ENCODE data around the gene DFFB. TPM values are rescaled to one million over a fixed set of nuclear protein-coding genes. Genes with fewer than 3 reads are reported as not detected.

Gene DFFB
- total and polyA plus RNA-seq, 9 donors, result 6.8 to 12.8 (median 8.4) TPM

GRCh38 chr1:3890389-3891328 is 33.4 kb downstream of the DFFB start:
- no peaks in the 10 kb centered on the region for H3K27me3 ChIP-seq
- no peak overlapping the region for H3K27ac ChIP-seq
- no peak for DNase-seq
- no peaks in the 10 kb centered on the region for H3K36me3 ChIP-seq
- no peaks in the 10 kb centered on the region for H3K9me3 ChIP-seq
- H3K4me1 ChIP-seq (ENCODE audit: insufficient read depth), result peaks cover 2% of the 10 kb centered on the region
- no peak for TF ChIP-seq EP300 (IDR thresholded peaks at IDR 0.05)
- TF ChIP-seq POLR2A (IDR thresholded peaks at IDR 0.05), result no peak
- no peak for TF ChIP-seq CTCF (IDR thresholded peaks at IDR 0.05)
- intact Hi-C loops (cut with DNase I), result no loop called here
- H3K4me3 ChIP-seq, result no peak overlapping the region
- 80 to 83% (median 82%) methylated on average over 26 of the region's 26 CpGs for WGBS, 3 donors

GRCh38 chr1:3891329-3891865 is 34.1 kb downstream of the DFFB start:
- H3K27ac ChIP-seq, result no peak overlapping the region
- TF ChIP-seq POLR2A (IDR thresholded peaks at IDR 0.05), result no peak
- intact Hi-C loops (cut with DNase I), result no loop called here

GRCh38 chr1:3892748-3893147 is 35.5 kb downstream of the DFFB start:
- Histone ChIP-seq H3K4me3 (no peak overlapping the region), H3K36me3 (no peaks in the 10 kb centered on the region), H3K9me3 (no peaks in the 10 kb centered on the region), H3K4me1 (ENCODE audit: insufficient read depth) (peaks cover 2% of the 10 kb centered on the region), H3K27me3 (no peaks in the 10 kb centered on the region), H3K27ac (no peak overlapping the region)
- DNase-seq, result no peak
- no peak for TF ChIP-seq EP300 (IDR thresholded peaks at IDR 0.05)
- no peak for TF ChIP-seq POLR2A (IDR thresholded peaks at IDR 0.05)
- no peak for TF ChIP-seq CTCF (IDR thresholded peaks at IDR 0.05)
- intact Hi-C loops (cut with DNase I), result no loop called here
- 61 to 76% (median 66%) methylated on average over 14 of the region's 14 CpGs for WGBS, 3 donors

More at GRCh38 chr1:3891329-3891865, 34.1 kb downstream of the DFFB start:
- H3K9me3 ChIP-seq, result no peaks in the 10 kb centered on the region
- no peak for DNase-seq
- no peaks in the 10 kb centered on the region for H3K36me3 ChIP-seq
- 88 to 91% (median 91%) methylated on average over 17 of the region's 17 CpGs for WGBS, 3 donors
- H3K4me3 ChIP-seq, result no peak overlapping the region
- no peaks in the 10 kb centered on the region for H3K27me3 ChIP-seq
- H3K4me1 ChIP-seq (ENCODE audit: insufficient read depth), result peaks cover 2% of the 10 kb centered on the region

- Histone ChIP-seq H3K9me3 (no peaks in the 10 kb centered on the region), H3K4me3 (no peak overlapping the region), H3K27ac (no peak overlapping the region), H3K36me3 (no peaks in the 10 kb centered on the region), H3K4me1 (ENCODE audit: insufficient read depth) (peaks cover 2% of the 10 kb centered on the region), H3K27me3 (no peaks in the 10 kb centered on the region)
- no peak for TF ChIP-seq EP300 (IDR thresholded peaks at IDR 0.05)
- TF ChIP-seq CTCF (IDR thresholded peaks at IDR 0.05), result no peak
- no peak for TF ChIP-seq POLR2A (IDR thresholded peaks at IDR 0.05)
- intact Hi-C loops (cut with DNase I), result no loop called here
- DNase-seq, result no peak
- 70 to 86% (median 71%) methylated on average over 5 of the region's 5 CpGs for WGBS, 3 donors
Measured at GRCh38 chr1:3893190-3893589, 35.9 kb downstream of the DFFB start.
